A549 (cell line): Measurements from ENCODE around the gene AFG1L.

Experiments used
- CBX8 ChIP-seq: fragments of 200-600 bp; sonication (generic); IDR thresholded peaks from 2 replicates; pipeline ENCODE4 v1.6.1; 2016
- CTCF ChIP-seq: fragments of >200 bp; sonication (Bioruptor Twin); formaldehyde crosslinking; IDR thresholded peaks from 3 replicates; pipeline ENCODE4 v1.5.1; 2016
- EP300 ChIP-seq, 2 experiments: fragments of >200 bp; sonication (Bioruptor Twin); formaldehyde crosslinking; IDR thresholded peaks; 2 replicates in 1 of 2; 3 replicates in 1 of 2; pipeline ENCODE4 v1.6.1; 2016 to 2017
- POLR2A ChIP-seq: IDR thresholded peaks from 2 replicates; pipeline ENCODE4 v1.6.1; 2012; ENCODE audit warnings: mild to moderate bottlenecking, low read length

GRCh38 chr6:108549241-108549640, 254.4 kb downstream of the AFG1L start:
- TF ChIP-seq CTCF (no peak), EP300 (IDR thresholded peaks at IDR 0.05) (no peak), CBX8 (no peak), POLR2A (no peak)
